A172 (cell line): Measurements from ENCODE around the gene FAM78B. TPM values are rescaled to one million over a fixed set of nuclear protein-coding genes. Genes with fewer than 3 reads are reported as not detected.
A peak's percentile ranks its signal among the peaks of the same experiment; 100 is the strongest.

ENCODE experiments used
- DNase-seq: peaks from one replicate; pipeline ENCODE4 v3.0.0-alpha.2; 2015; ENCODE audit warnings: low spot score
- total RNA-seq: library from RNA; depleted of rRNA; stranded (reverse); fragments of >200 nt; shearing (Covaris generic); gene quantifications from 2 replicates; pipeline ENCODE4 v1.2.3, GENCODE V29; 2014; rRNA removed

Gene FAM78B
- 0.77 and 1.6 TPM in 2 replicates for total RNA-seq

- DNase-seq: peak; percentile 59
Measured at GRCh38 chr1:166166698-166167571, at the start of gene FAM78B. FAM78B (minus strand) TSS chr1:166167001; CDS start chr1:166166248, 753 bp downstream.

DNA sequence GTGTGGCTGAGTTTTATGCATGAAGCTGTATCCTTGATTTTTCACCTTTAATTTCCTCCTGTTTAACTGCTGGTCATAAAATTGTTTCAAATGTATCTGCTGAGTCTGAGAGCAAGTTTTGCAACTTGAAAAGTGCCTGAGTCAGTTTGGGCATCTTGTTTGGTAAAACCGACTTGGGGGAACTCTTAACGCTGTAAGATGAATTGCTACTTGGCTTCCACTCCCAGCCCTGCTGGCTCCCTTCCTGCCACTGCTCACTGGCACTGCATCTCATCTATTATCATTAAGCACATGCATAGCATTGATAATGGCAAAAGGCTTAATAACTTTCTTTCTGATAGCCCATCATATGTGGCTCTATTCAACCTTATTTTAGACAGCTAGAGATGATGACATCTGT, 35.7 kb upstream of the FAM78B start:
- no peak for DNase-seq

- DNase-seq: no peak
Measured at GRCh38 chr1:166200743-166201142, 33.9 kb upstream of the FAM78B start.

DNA sequence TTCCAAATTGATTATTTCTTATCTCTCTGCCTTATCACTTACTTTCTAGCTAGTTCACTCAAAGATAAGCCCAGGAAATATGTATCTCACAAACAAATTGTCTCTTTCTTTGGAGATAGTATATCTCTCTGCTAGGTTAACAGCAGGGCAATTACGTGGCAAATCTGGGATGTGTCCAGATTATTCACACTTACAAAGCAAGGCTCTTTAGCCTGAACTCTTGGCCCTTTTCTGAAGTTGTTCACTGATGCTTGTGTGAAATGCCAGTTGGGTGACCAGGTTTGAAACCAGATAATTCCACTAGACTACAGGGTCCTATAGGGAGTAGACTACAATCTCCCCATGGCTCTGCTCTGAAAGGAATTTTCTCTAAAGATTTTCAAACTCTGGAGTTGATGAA, 30.8 kb upstream of the FAM78B start:
- no peak for DNase-seq

GRCh38 chr1:166197141-166197540, 30.3 kb upstream of the FAM78B start:
- no peak for DNase-seq

GRCh38 chr1:166193057-166193698, 26.4 kb upstream of the FAM78B start:
- DNase-seq: no peak

- DNase-seq: no peak
Measured at GRCh38 chr1:166190400-166190799, 23.6 kb upstream of the FAM78B start.

- no peak for DNase-seq
Measured at GRCh38 chr1:166189126-166189525, 22.3 kb upstream of the FAM78B start.

- DNase-seq: no peak
Measured at GRCh38 chr1:166185526-166185925, 18.7 kb upstream of the FAM78B start.

GRCh38 chr1:166184897-166185296, 18.1 kb upstream of the FAM78B start:
- DNase-seq: peak; percentile 72

DNA sequence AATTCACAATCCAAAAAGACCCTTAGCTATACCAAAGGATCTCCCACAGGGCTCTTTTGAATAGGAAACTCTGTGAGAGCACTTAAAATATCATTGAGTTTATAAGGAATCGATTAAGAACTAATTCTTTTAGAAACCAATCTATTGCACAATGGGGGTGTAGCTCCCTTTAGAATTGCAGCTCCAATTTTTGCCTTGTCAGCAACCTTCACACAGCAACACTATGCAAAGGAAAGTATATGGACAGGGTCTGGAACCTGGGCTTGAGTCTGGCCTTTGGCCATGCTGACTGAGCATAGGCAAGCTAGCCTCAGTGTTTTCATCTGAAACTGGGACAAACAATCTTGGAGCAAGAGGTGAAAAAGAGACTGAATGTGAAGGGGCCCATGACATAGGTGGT, 17.2 kb upstream of the FAM78B start:
- DNase-seq: no peak

- DNase-seq: no peak
Measured at GRCh38 chr1:166182281-166182680, 15.5 kb upstream of the FAM78B start.

DNA sequence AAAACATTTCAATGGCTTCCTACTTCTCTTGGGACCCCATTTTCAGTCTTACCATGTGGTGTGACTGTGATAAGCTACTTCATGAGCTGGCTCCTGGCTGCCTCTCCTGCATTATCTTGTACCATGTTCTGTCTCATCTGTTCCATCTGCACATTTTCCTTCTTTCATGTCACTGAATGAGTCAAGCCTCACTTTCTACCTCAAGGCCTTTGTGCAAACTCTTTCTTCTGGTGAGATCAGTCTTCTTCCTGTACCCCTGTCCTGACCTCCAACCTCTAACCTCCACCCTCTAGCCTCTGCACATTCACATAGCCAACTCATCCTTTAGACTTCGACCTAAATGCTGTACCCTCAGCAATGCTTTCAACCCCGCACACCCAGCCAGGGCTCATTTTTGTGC, 9.6 kb upstream of the FAM78B start:
- DNase-seq: no peak

- no peak for DNase-seq
Measured at GRCh38 chr1:166175032-166175431, 8.2 kb upstream of the FAM78B start.

- DNase-seq: peak; percentile 23
Measured at GRCh38 chr1:166174108-166174507, 7.3 kb upstream of the FAM78B start.

DNA sequence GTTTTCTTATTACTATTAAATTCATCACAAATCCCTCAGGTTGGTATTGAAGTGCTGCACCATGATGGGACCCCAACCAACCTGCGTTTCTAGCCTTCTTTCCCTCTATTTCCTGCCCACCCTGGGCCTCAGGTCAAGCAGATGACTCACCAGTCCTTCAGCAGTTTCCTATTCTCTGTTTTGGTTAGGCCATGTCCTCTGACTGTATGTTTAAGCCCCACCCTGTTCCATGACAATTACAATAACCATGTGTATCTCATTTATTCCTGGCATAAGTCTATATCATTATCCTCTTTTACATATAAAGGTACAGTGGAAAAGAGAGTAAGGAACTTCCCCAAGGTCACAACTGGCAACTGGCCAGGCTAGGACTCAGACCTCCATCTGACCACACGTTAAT, 5.3 kb upstream of the FAM78B start:
- no peak for DNase-seq

DNA sequence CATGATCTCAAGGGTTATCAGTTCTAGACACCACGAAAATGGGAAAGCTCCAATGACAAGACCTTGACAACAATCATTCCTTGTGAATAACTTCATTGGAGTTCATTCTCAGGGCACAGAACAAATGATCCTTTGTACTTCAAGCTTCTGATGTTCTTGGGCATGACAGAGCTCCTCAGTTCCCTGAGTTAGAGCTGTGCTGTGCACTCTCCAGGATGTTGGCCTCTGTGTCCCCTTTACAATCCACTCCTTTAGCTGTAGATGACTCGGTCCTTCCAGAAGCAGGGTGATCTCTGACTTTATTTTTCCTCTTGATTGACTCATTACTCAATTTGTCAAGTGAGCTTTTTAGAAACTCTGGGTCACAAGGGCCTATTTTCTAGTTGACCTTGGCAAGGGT, 3.9 kb upstream of the FAM78B start:
- DNase-seq: no peak

GRCh38 chr1:166170075-166170474, 3.3 kb upstream of the FAM78B start:
- DNase-seq: no peak

- no peak for DNase-seq
Measured at GRCh38 chr1:166169182-166169581, 2.4 kb upstream of the FAM78B start.

DNA sequence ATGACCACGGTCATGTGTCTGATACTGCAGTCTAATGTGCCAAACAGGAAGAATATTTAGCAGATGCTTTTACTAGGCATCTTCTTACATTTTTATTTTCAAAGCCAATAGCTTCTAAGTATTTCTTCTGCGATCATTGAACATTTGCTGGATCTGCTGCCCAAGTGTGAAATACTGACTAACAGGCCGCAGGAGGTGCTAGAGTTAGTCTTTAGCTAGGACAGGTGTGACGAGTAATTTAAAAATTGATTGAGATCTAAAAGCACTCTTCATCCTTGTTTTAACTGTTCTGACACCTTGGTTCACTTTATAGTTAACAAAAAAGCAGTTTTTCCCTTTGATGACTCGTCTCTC, 748 bp upstream of the FAM78B start:
- no peak for DNase-seq

- DNase-seq: no peak
Measured at GRCh38 chr1:166166329-166166697, 488 bp downstream of the FAM78B start.

DNA sequence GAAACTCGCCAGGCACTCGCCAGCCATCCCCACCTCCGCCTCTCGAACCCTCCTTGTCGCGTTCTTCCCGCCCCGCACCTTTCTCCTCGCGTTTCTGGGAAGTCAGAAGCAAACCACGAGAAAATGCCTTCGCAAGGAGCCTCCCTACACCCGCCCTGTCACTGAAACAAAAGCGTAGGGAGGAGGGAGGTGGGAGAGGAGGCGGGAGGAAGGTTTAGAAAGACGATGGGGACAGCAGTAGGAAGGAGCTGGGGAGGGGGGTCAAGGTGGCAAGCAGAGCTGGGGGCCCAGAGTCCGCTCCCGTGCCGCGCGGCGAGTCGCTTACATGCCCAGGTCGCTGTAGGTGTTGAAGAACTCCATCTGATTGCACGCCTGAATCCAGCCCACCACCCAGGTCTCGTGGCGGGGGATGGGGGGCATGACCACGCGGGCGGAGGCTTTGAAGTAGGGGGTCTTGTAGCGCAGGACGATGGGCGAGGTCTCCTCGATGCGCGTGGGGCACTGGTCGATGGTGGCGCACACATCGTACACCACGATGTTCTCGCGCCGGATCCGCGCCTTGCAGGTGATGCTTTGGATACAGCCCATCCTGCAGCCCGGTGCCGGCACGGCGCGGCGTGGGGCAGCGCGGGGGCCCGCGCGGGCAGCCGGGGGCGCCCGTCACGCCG, 1.0 kb downstream of the FAM78B start:
- DNase-seq: no peak
